Measurements from ENCODE around the gene RAD51B. TPM values are rescaled to one million over a fixed set of nuclear protein-coding genes. Genes with fewer than 3 reads are reported as not detected.
"Not testable (repeated sequence)": the region's sequence is repeated elsewhere in the genome, so short reads cannot be mapped to it uniquely, and the experiment has no call there.

The RAD51B gene
- total RNA-seq, 1 experiment from 2014 or later, result 10.8 TPM

- CTCF ChIA-PET, result interaction anchor here (0.5 to 1.4 kb wide), 5 partner anchors 108 to 562 kb away, joined by 3 to 6 read pairs (median 3); no protein-coding TSS in a partner anchor
- peak; percentile 37 for DNase-seq
- intact Hi-C loops (cut with micrococcal nuclease), result loop anchor here (1.0 to 5.0 kb wide), 2 partner anchors 107 to 428 kb away; no protein-coding TSS in a partner anchor
Measured at GRCh38 chr14:68254669-68255527, 435.3 kb downstream of the RAD51B start.

GRCh38 chr14:68255693-68256178 is 436.2 kb downstream of the RAD51B start:
- 0 out of 2 replicates have a peak overlapping the region, but pooled peaks have one; percentile 4 for H2AFZ ChIP-seq (ENCODE audit: low read length)
- H3K9me2 ChIP-seq (replicated peaks; ENCODE audit: low read length), result no peaks in the 10 kb centered on the region
- H3K36me3 ChIP-seq (ENCODE audit: low read depth, low read length), result no peaks in the 10 kb centered on the region
- ChIA-PET CTCF (interaction anchor here (0.5 to 1.4 kb wide), 8 partner anchors 8 to 561 kb away, joined by 3 to 11 read pairs (median 4); no protein-coding TSS in a partner anchor), POLR2A (ENCODE audit: unreplicated experiment) (interaction anchor here (0.5 to 1.3 kb wide), 14 partner anchors 108 to 539 kb away, joined by 3 to 16 read pairs (median 4); partner anchors contain the start of gene ZFP36L1)
- H3K9ac ChIP-seq (ENCODE audit: low read length), result no peak overlapping the region
- intact Hi-C loops (cut with micrococcal nuclease), result loop anchor here (1.0 kb wide), 3 partner anchors 52 to 428 kb away; no protein-coding TSS in a partner anchor
- no peaks in the 10 kb centered on the region for H3K9me3 ChIP-seq (ENCODE audit: low read length)
- H3K4me1 ChIP-seq (ENCODE audit: insufficient read depth, low read length), result peaks cover 34% of the 10 kb centered on the region
- no peaks in the 10 kb centered on the region for H3K79me2 ChIP-seq (ENCODE audit: low read length)
- ATAC-seq (peak; percentile 98), DNase-seq (peak; percentile 94)
- H3K4me2 ChIP-seq (ENCODE audit: low read length), result peak overlapping the region; percentile 21
- no peaks in the 10 kb centered on the region for H3F3A ChIP-seq (ENCODE audit: low read length, unreplicated experiment)
- H4K20me1 ChIP-seq (ENCODE audit: low read length), result no peaks in the 10 kb centered on the region
- no peak for TF ChIP-seq EZH2 (IDR thresholded peaks at IDR 0.05; ENCODE audit: low read length, unreplicated experiment)
- no peaks in the 10 kb centered on the region for H3K27me3 ChIP-seq (ENCODE audit: low read length)
- BruUV-seq (replicated peaks), result no TSS peak
- no peak overlapping the region for H3K4me3 ChIP-seq (ENCODE audit: low read length)
- peak overlapping the region; percentile 29 for H3K27ac ChIP-seq (ENCODE audit: low read length)

More at GRCh38 chr14:68254669-68255527, 435.3 kb downstream of the RAD51B start:
- Histone ChIP-seq H2AFZ (ENCODE audit: low read length) (no peak overlapping the region), H3F3A (ENCODE audit: low read length, unreplicated experiment) (no peaks in the 10 kb centered on the region), H3K4me2 (ENCODE audit: low read length) (peak overlapping the region; percentile 21), H3K79me2 (ENCODE audit: low read length) (no peaks in the 10 kb centered on the region), H3K4me1 (ENCODE audit: insufficient read depth, low read length) (peaks cover 42% of the 10 kb centered on the region), H3K9me3 (ENCODE audit: low read length) (no peaks in the 10 kb centered on the region), H3K36me3 (ENCODE audit: low read depth, low read length) (no peaks in the 10 kb centered on the region), H3K9me2 (replicated peaks; ENCODE audit: low read length) (no peaks in the 10 kb centered on the region), H3K27me3 (ENCODE audit: low read length) (no peaks in the 10 kb centered on the region), H3K9ac (ENCODE audit: low read length) (no peak overlapping the region), H3K4me3 (ENCODE audit: low read length) (no peak overlapping the region), H4K20me1 (ENCODE audit: low read length) (no peaks in the 10 kb centered on the region), H3K27ac (ENCODE audit: low read length) (peak overlapping the region; percentile 1)
- TF ChIP-seq CTCF (conservative IDR thresholded peaks at IDR 0.05; ENCODE audit: low read depth, low read length) (no peak), EZH2phosphoT487 (IDR thresholded peaks at IDR 0.05; ENCODE audit: borderline replicate concordance, low read length) (no peak), EZH2 (IDR thresholded peaks at IDR 0.05; ENCODE audit: low read length, unreplicated experiment) (no peak)
- TSS peak; percentile 97 for BruUV-seq (replicated peaks)
- POLR2A ChIA-PET (ENCODE audit: unreplicated experiment), result interaction anchor here (0.6 to 1.3 kb wide), 7 partner anchors 73 to 538 kb away, joined by 3 to 15 read pairs (median 5); partner anchors contain the start of gene ZFP36L1
- ATAC-seq, result no peak

DNA sequence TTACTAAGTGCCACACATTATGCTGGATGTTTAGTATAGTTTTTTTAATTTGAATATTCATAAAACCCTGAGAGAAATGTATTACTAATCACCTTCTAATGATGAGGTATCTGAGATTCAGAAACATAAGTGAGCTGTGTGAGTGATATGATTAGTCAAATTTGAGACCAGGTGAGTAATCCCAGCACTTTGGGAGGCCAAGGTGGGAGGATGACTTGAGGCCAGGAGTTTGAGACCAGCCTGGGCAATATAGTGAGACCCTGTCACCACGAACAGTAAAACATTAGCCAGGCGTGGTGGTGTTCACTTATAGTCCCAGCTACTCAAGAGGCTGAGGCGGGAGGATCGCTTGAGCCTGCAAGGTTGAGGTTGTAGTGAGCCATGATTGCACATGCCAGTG is 438.4 kb downstream of the RAD51B start:
- no peak for TF ChIP-seq CTCF (conservative IDR thresholded peaks at IDR 0.05; ENCODE audit: low read depth, low read length)
- no peak for TF ChIP-seq EZH2 (IDR thresholded peaks at IDR 0.05; ENCODE audit: low read length, unreplicated experiment)
- TF ChIP-seq EZH2phosphoT487 (IDR thresholded peaks at IDR 0.05; ENCODE audit: borderline replicate concordance, low read length), result no peak
- CTCF ChIA-PET, result interaction anchor here (0.6 kb wide), 1 partner anchor 8 kb away, joined by 3 read pairs; no protein-coding TSS in a partner anchor
- Histone ChIP-seq H3K4me2 (ENCODE audit: low read length) (no peak overlapping the region), H3K9me3 (ENCODE audit: low read length) (no peaks in the 10 kb centered on the region), H4K20me1 (ENCODE audit: low read length) (no peaks in the 10 kb centered on the region), H3K9me2 (replicated peaks; ENCODE audit: low read length) (no peaks in the 10 kb centered on the region), H2AFZ (ENCODE audit: low read length) (no peak overlapping the region), H3K79me2 (ENCODE audit: low read length) (no peaks in the 10 kb centered on the region), H3K4me3 (ENCODE audit: low read length) (no peak overlapping the region), H3K4me1 (ENCODE audit: insufficient read depth, low read length) (peaks cover 23% of the 10 kb centered on the region), H3K27me3 (ENCODE audit: low read length) (no peaks in the 10 kb centered on the region), H3K9ac (ENCODE audit: low read length) (no peak overlapping the region), H3F3A (ENCODE audit: low read length, unreplicated experiment) (no peaks in the 10 kb centered on the region), H3K27ac (ENCODE audit: low read length) (no peak overlapping the region), H3K36me3 (ENCODE audit: low read depth, low read length) (no peaks in the 10 kb centered on the region)
- DNase-seq, result no peak
- ATAC-seq, result no peak
- intact Hi-C loops (cut with micrococcal nuclease), result no loop called here
- BruUV-seq (replicated peaks), result no TSS peak
- POLR2A ChIA-PET (ENCODE audit: unreplicated experiment), result interaction anchor here (0.6 kb wide), 1 partner anchor 71 kb away, joined by 3 read pairs; no protein-coding TSS in a partner anchor

DNA sequence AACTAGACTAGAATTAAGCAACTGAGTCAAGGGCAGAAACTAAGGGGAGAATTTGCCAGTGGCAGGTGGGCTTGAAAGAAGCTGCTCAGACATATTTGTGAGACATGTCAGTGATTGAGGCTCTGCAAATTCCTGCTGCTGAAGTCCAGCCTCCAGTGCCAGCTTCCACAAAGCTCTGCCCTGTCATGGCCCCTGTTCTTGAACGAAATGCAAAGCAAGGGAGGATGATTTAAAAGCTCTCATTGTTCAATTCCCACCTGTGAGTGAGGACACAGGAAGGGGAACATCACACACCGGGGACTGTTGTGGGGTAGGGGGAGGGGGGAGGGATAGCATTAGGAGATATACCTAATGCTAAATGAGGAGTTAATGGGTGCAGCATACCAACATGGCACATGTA is 439.4 kb downstream of the RAD51B start:
- H3K27ac ChIP-seq (ENCODE audit: low read length), result not testable (repeated sequence)

More for the DNA sequence above, 439.4 kb downstream of the RAD51B start:
- CTCF ChIA-PET; H3K9ac ChIP-seq (ENCODE audit: low read length); H3K4me3 ChIP-seq (ENCODE audit: low read length); BruUV-seq (replicated peaks); H3K9me3 ChIP-seq (ENCODE audit: low read length); H3K79me2 ChIP-seq (ENCODE audit: low read length); H3K27me3 ChIP-seq (ENCODE audit: low read length); ATAC-seq; H4K20me1 ChIP-seq (ENCODE audit: low read length); intact Hi-C loops (cut with micrococcal nuclease); H3K4me2 ChIP-seq (ENCODE audit: low read length); POLR2A ChIA-PET (ENCODE audit: unreplicated experiment); H3F3A ChIP-seq (ENCODE audit: low read length, unreplicated experiment); H3K9me2 ChIP-seq (replicated peaks; ENCODE audit: low read length); DNase-seq; H2AFZ ChIP-seq (ENCODE audit: low read length); H3K36me3 ChIP-seq (ENCODE audit: low read depth, low read length): not testable (repeated sequence)
- peaks cover 23% of the 10 kb centered on the region for H3K4me1 ChIP-seq (ENCODE audit: insufficient read depth, low read length)

All from PC-3 (cell line).